Neural cell (in vitro differentiated cells): ENCODE measurements around the gene NUDCD2.

Experiments
- SMC3 ChIP-seq: fragments of 450-650 bp; conservative IDR thresholded peaks from 2 replicates; pipeline ENCODE4 v1.6.1; 2014; ENCODE audit warnings: antibody characterized with exemption, mild to moderate bottlenecking, moderate library complexity; ENCODE audit not compliant: poor library complexity
- TF ChIP-seq, protein P1 (sequence below): fragments of 450-650 bp; IDR thresholded peaks from 2 replicates; pipeline ENCODE4 v1.5.1; 2014; ENCODE audit warnings: antibody characterized with exemption, mild to moderate bottlenecking, moderate library complexity; ENCODE audit not compliant: poor library complexity, severe bottlenecking

DNA sequence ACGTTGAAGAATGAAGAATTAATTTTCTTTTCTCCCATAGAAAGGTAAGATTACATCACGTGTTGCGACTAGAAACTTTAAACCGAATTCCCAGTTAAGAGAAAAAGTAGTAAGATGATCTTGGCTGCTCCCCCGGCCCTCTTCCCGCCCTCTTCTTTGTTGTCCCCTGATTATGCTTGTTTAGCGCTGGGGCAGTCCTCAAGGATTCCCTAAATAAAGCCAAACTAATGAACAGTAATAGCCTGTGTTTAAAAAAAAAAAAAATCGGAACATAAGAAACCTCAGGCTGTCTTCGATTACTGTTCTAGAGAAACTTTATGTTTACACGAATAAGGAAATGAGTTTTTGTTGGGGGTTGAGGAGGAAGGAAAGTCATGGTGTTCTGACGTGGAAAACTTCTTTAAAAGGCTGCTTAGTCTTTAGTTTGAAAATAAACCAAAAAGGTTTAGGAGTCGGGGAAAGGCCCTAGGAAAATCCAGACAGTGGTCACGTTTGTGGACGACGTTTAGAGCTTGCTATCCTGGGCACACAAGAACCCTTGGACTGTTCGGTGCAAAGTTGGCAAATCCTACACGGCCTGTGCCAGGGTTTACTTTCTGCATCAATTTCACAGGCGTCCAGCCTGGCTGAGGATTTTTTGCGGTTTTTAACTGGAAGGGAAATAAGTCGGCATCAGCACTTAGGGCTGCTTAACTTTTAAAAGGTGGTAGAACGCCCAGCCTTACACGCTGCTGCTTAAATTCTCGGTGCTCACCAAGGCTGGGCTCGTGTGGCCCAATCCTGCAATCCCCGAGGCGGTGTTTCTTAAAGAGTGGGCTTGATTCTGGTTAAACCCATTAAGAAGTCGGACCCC is 44.4 kb upstream of the NUDCD2 start:
- TF ChIP-seq, protein P1, sequence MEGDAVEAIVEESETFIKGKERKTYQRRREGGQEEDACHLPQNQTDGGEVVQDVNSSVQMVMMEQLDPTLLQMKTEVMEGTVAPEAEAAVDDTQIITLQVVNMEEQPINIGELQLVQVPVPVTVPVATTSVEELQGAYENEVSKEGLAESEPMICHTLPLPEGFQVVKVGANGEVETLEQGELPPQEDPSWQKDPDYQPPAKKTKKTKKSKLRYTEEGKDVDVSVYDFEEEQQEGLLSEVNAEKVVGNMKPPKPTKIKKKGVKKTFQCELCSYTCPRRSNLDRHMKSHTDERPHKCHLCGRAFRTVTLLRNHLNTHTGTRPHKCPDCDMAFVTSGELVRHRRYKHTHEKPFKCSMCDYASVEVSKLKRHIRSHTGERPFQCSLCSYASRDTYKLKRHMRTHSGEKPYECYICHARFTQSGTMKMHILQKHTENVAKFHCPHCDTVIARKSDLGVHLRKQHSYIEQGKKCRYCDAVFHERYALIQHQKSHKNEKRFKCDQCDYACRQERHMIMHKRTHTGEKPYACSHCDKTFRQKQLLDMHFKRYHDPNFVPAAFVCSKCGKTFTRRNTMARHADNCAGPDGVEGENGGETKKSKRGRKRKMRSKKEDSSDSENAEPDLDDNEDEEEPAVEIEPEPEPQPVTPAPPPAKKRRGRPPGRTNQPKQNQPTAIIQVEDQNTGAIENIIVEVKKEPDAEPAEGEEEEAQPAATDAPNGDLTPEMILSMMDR, result no peak
- TF ChIP-seq SMC3, result no peak
